Osteocyte (in vitro differentiated cells): Measurements from ENCODE around the gene PHF13. TPM values are rescaled to one million over a fixed set of nuclear protein-coding genes. Genes with fewer than 3 reads are reported as not detected.

Source experiments
- DNase-seq: peaks from one replicate; pipeline ENCODE4 v3.0.0; 2021; ENCODE audit warnings: mixed read lengths; ENCODE audit not compliant: unreplicated experiment; ENCODE audit errors: extremely low spot score
- H3K27ac Mint-ChIP-seq: one replicate; pipeline ENCODE4 v1.8.0; 2021; ENCODE audit warnings: mild to moderate bottlenecking, mixed read lengths; ENCODE audit not compliant: unreplicated experiment
- H3K27me3 Mint-ChIP-seq: one replicate; pipeline ENCODE4 v1.8.0; 2021; ENCODE audit warnings: mixed read lengths; ENCODE audit not compliant: unreplicated experiment
- H3K36me3 Mint-ChIP-seq: one replicate; pipeline ENCODE4 v1.8.0; 2021; ENCODE audit warnings: mixed read lengths; ENCODE audit not compliant: unreplicated experiment
- H3K4me1 Mint-ChIP-seq: one replicate; pipeline ENCODE4 v1.8.0; 2021; ENCODE audit warnings: mixed read lengths; ENCODE audit not compliant: unreplicated experiment
- H3K4me3 Mint-ChIP-seq: one replicate; pipeline ENCODE4 v1.8.0; 2021; ENCODE audit warnings: mild to moderate bottlenecking, moderate library complexity, mixed read lengths; ENCODE audit not compliant: unreplicated experiment
- H3K9me3 Mint-ChIP-seq: one replicate; pipeline ENCODE4 v1.8.0; 2021; ENCODE audit warnings: mixed read lengths; ENCODE audit not compliant: unreplicated experiment
- CTCF ChIP-seq: fragments of 200-600 bp; sonication (generic); IDR thresholded peaks from 2 replicates; pipeline ENCODE4 v1.5.0; 2021; ENCODE audit warnings: antibody characterized with exemption, mild to moderate bottlenecking, moderate library complexity
- total RNA-seq: library from RNA; stranded (reverse); gene quantifications from 2 replicates; pipeline ENCODE4 v1.2.1, GENCODE V29; 2021

PHF13 gene
- total RNA-seq, 1 donor from 2014 or later = 24.0 TPM

- no peaks in the 10 kb centered on the region for H3K27me3 Mint-ChIP-seq
- no peak overlapping the region for H3K27ac Mint-ChIP-seq
- no peaks in the 10 kb centered on the region for H3K9me3 Mint-ChIP-seq
- no peak for TF ChIP-seq CTCF
- H3K4me3 Mint-ChIP-seq = no peak overlapping the region
- peaks cover 3% of the 10 kb centered on the region for H3K4me1 Mint-ChIP-seq
- DNase-seq = no peak
- peaks cover 12% of the 10 kb centered on the region for H3K36me3 Mint-ChIP-seq
Measured at GRCh38 chr1:6587261-6588005, 26.1 kb upstream of the PHF13 start.

DNA sequence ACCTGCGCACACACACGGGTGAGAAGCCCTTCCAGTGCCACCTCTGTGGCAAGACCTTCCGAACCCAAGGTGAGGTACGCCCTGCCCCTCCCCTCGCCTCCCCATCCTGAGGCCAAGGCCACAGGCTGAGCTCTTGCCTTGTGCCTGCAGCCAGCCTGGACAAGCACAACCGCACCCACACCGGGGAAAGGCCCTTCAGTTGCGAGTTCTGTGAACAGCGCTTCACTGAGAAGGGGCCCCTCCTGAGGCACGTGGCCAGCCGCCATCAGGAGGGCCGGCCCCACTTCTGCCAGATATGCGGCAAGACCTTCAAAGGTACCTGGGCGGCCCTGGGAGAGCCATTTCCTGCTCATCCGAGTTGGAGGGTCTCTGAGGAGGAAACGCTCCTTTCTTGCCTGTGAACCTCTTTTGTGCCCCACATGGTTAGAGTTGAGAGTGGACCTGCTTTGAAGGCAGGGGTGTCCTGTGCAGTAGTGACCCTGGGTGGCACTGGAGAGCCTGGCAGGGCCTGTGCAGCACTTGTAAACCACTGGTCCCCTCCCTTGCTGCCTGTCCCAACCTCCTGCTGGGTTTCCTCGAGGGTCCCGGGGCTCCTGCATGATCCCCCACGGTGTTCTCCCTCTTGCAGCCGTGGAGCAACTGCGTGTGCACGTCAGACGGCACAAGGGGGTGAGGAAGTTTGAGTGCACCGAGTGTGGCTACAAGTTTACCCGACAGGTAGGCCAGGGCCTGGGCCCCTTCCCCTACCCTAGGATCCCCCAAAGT, 25.2 kb upstream of the PHF13 start:
- Mint-ChIP-seq H3K27me3 (no peaks in the 10 kb centered on the region), H3K27ac (no peak overlapping the region), H3K36me3 (peaks cover 11% of the 10 kb centered on the region), H3K4me3 (no peak overlapping the region), H3K9me3 (no peaks in the 10 kb centered on the region), H3K4me1 (peaks cover 3% of the 10 kb centered on the region)
- no peak for DNase-seq
- TF ChIP-seq CTCF = no peak

GRCh38 chr1:6588893-6589520, 24.5 kb upstream of the PHF13 start:
- Mint-ChIP-seq H3K27ac (no peak overlapping the region), H3K9me3 (no peaks in the 10 kb centered on the region), H3K36me3 (peaks cover 14% of the 10 kb centered on the region), H3K27me3 (no peaks in the 10 kb centered on the region), H3K4me3 (no peak overlapping the region), H3K4me1 (peaks cover 3% of the 10 kb centered on the region)
- DNase-seq = no peak
- TF ChIP-seq CTCF = no peak

DNA sequence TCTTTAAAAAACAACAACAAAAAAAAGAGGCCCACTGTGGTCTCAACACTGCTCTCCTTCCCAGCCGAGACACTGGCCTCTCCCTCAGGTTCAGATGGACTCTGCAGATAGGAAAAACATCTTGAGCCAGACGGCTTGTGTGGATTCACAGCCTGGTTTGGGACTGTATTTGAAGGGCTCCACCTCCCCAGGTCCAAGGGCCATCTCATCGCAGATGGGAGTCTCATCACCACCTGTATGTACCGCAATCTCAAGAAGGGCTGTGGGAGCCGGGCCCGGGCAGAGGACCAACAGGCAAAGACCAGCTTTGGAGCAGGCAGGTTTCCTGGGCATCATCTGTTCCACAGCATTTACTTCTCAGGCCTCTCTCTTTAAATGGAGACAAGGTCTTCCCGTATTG, 23.5 kb upstream of the PHF13 start:
- Mint-ChIP-seq H3K4me3 (no peak overlapping the region), H3K27ac (no peak overlapping the region), H3K27me3 (no peaks in the 10 kb centered on the region), H3K36me3 (peaks cover 19% of the 10 kb centered on the region), H3K9me3 (no peaks in the 10 kb centered on the region), H3K4me1 (peaks cover under 1% of the 10 kb centered on the region)
- no peak for TF ChIP-seq CTCF
- DNase-seq = no peak

- Mint-ChIP-seq H3K9me3 (no peaks in the 10 kb centered on the region), H3K27ac (no peak overlapping the region), H3K4me1 (peaks cover under 1% of the 10 kb centered on the region), H3K36me3 (peaks cover 30% of the 10 kb centered on the region), H3K4me3 (no peak overlapping the region), H3K27me3 (no peaks in the 10 kb centered on the region)
- DNase-seq = no peak
- no peak for TF ChIP-seq CTCF
Measured at GRCh38 chr1:6591222-6591621, 22.3 kb upstream of the PHF13 start.
